Astrocyte (in vitro differentiated cells and primary cell): ENCODE results near the gene STIM1.

Source experiments
- CTCF ChIP-seq: IDR thresholded peaks from 2 replicates; pipeline ENCODE4 v1.5.1; 2011; ENCODE audit warnings: low read depth, mild to moderate bottlenecking, inconsistent platforms, low read length, moderate library complexity; ENCODE audit not compliant: insufficient read depth
- EZH2 ChIP-seq: IDR thresholded peaks from 2 replicates; pipeline ENCODE4 v1.6.1; 2012; ENCODE audit warnings: mild to moderate bottlenecking, low read length, inconsistent platforms; ENCODE audit not compliant: insufficient read depth

- no peak for TF ChIP-seq EZH2
- TF ChIP-seq CTCF, result no peak
Measured at GRCh38 chr11:3913921-3914320, 58.5 kb downstream of the STIM1 start.
